Upper lobe of left lung (tissue), 6 donors: ENCODE data around the gene PKMYT1. TPM values are rescaled to one million over a fixed set of nuclear protein-coding genes. Genes with fewer than 3 reads are reported as not detected.

ENCODE experiments used
- ATAC-seq, 2 donors: fragments of 200-7000 bp; cut with Tn5 transposase; one replicate each; pipeline ENCODE4 v1.9.1; 2022; ENCODE audit warnings: mild to moderate bottlenecking in 2 of 2, moderate library complexity in 2 of 2; ENCODE audit not compliant: low FRiP score in 2 of 2
- DNase-seq, 2 donors: peaks; one replicate each; pipeline ENCODE4 v3.0.0-alpha.2; 2019 to 2020
- H3K27ac ChIP-seq, 4 donors: fragments of 200-600 bp; sonication (generic); one replicate each; pipeline ENCODE4 v1.5.1; 2016 to 2019
- H3K27me3 ChIP-seq, 4 donors: fragments of 200-600 bp; sonication (generic); one replicate each; pipeline ENCODE4 v1.5.1; 2017 to 2019
- H3K36me3 ChIP-seq, 4 donors: fragments of 200-600 bp; sonication (generic); one replicate each; pipeline ENCODE4 v1.5.1; 2016 to 2019
- H3K4me1 ChIP-seq, 4 donors: fragments of 200-600 bp; sonication (generic); one replicate each; pipeline ENCODE4 v1.5.1; 2018 to 2019
- H3K4me3 ChIP-seq, 4 donors: fragments of 200-600 bp; sonication (generic); one replicate each; pipeline ENCODE4 v1.5.1; 2017 to 2019; ENCODE audit warnings: mild to moderate bottlenecking in 2 of 4, moderate library complexity in 1 of 4
- H3K9me3 ChIP-seq, 4 donors: fragments of 200-600 bp; sonication (generic); one replicate each; pipeline ENCODE4 v1.5.1; 2018 to 2019
- CTCF ChIP-seq, 6 experiments: fragments of 450-650 bp in 4 of 6; fragments of 200-600 bp in 2 of 6; sonication (generic) in 2 of 6; IDR thresholded peaks; one replicate each; pipeline ENCODE4 v1.5.1; 2016 to 2019; ENCODE audit warnings: antibody characterized with exemption in 6 of 6
- EP300 ChIP-seq, 4 donors: sonication (generic); formaldehyde crosslinking; IDR thresholded peaks; one replicate each; pipeline ENCODE4 v1.5.1; 2017; ENCODE audit warnings: antibody characterized with exemption in 4 of 4, control low read depth in 2 of 4
- POLR2A ChIP-seq, 4 donors: fragments of 450-650 bp; IDR thresholded peaks; one replicate each; pipeline ENCODE4 v1.5.1; 2016 to 2017; ENCODE audit warnings: antibody characterized with exemption in 4 of 4, mild to moderate bottlenecking in 2 of 4
- POLR2AphosphoS5 ChIP-seq, 2 donors: sonication (generic); formaldehyde crosslinking; IDR thresholded peaks; one replicate each; pipeline ENCODE4 v1.5.1; 2017; ENCODE audit warnings: antibody characterized with exemption in 2 of 2
- WGBS, 2 donors: methylation state at CpG; one replicate each; pipeline ENCODE4 v1.1.5; 2017 to 2018; 5-methylcytosine and 5-hydroxymethylcytosine counted together
- total RNA-seq, 6 donors: library from RNA; depleted of rRNA in 4 of 6; stranded (reverse); fragments of >200 nt in 4 of 6; gene quantifications; one replicate each; pipeline versions ENCODE4 v1.1.0 to v1.2.1, GENCODE V29; 2016 to 2021
- donor health status: DM: no; HTN: no; CAD: no; lungs with moderate emphysema.
- donor health status: DM: no; HTN: yes; CAD: no; lungs with severe emphysema.

PKMYT1 gene
- total RNA-seq, 6 donors from 2014 or later: 0.39 to 19.1 (median 5.4) TPM

GRCh38 chr16:2982402-2982801 lies 2.2 kb upstream of the PKMYT1 start:
- ATAC-seq: no peak
- DNase-seq: no peak
- H3K4me1 ChIP-seq: peaks cover 17 to 39% (median 27%) of the 10 kb centered on the region in 4 donors
- no peak overlapping the region for H3K27ac ChIP-seq
- no peaks in the 10 kb centered on the region for H3K27me3 ChIP-seq
- H3K4me3 ChIP-seq: no peak overlapping the region
- TF ChIP-seq EP300 (IDR thresholded peaks at IDR 0.05): no peak
- TF ChIP-seq POLR2A (IDR thresholded peaks at IDR 0.05): no peak
- TF ChIP-seq CTCF (IDR thresholded peaks at IDR 0.05): no peak
- no peak for TF ChIP-seq POLR2AphosphoS5 (IDR thresholded peaks at IDR 0.05)
- H3K9me3 ChIP-seq: no peaks in the 10 kb centered on the region
- H3K36me3 ChIP-seq: no peaks in the 10 kb centered on the region
- WGBS, 2 donors: 84 to 89% methylated on average over 5 of the region's 5 CpGs

GRCh38 chr16:2981899-2982250 lies 1.6 kb upstream of the PKMYT1 start:
- TF ChIP-seq POLR2A (IDR thresholded peaks at IDR 0.05) (no peak), POLR2AphosphoS5 (IDR thresholded peaks at IDR 0.05) (no peak), EP300 (IDR thresholded peaks at IDR 0.05) (no peak), CTCF (IDR thresholded peaks at IDR 0.05) (no peak)
- H3K9me3 ChIP-seq: no peaks in the 10 kb centered on the region
- no peak overlapping the region for H3K27ac ChIP-seq
- H3K36me3 ChIP-seq: no peaks in the 10 kb centered on the region
- H3K4me1 ChIP-seq: peaks cover 17 to 39% (median 27%) of the 10 kb centered on the region in 4 donors
- ATAC-seq: no peak
- no peak overlapping the region for H3K4me3 ChIP-seq
- 79% methylated on average over 4 of the region's 4 CpGs for WGBS, 2 donors
- no peaks in the 10 kb centered on the region for H3K27me3 ChIP-seq
- DNase-seq: peak in 1 of 2 donors; percentile 45

- Histone ChIP-seq H3K4me3 (peak overlapping the region in 3 of 4 donors; percentile 59 to 82 (median 77)), H3K27ac (peak overlapping the region in 1 of 4 donors; percentile 96), H3K9me3 (no peaks in the 10 kb centered on the region), H3K4me1 (peaks cover 17 to 39% (median 27%) of the 10 kb centered on the region in 4 donors), H3K36me3 (no peaks in the 10 kb centered on the region), H3K27me3 (no peaks in the 10 kb centered on the region)
- 66 to 68% methylated on average over 33 of the region's 33 CpGs for WGBS, 2 donors
- ATAC-seq (no peak), DNase-seq (peak in 1 of 2 donors; percentile 30)
- TF ChIP-seq POLR2AphosphoS5 (IDR thresholded peaks at IDR 0.05) (no peak), POLR2A (IDR thresholded peaks at IDR 0.05) (no peak), EP300 (IDR thresholded peaks at IDR 0.05) (no peak), CTCF (IDR thresholded peaks at IDR 0.05) (no peak)
Measured at GRCh38 chr16:2981177-2981898, 1.1 kb upstream of the PKMYT1 start.

- TF ChIP-seq EP300 (IDR thresholded peaks at IDR 0.05): no peak
- TF ChIP-seq POLR2A (IDR thresholded peaks at IDR 0.05): no peak
- TF ChIP-seq POLR2AphosphoS5 (IDR thresholded peaks at IDR 0.05): no peak
- TF ChIP-seq CTCF (IDR thresholded peaks at IDR 0.05): no peak
- H3K9me3 ChIP-seq: no peaks in the 10 kb centered on the region
- 8% methylated on average over 17 to 20 of the region's 43 CpGs for WGBS, 2 donors
- H3K4me1 ChIP-seq: peaks cover 17 to 39% (median 23%) of the 10 kb centered on the region in 4 donors
- peak overlapping the region; percentile 57 to 82 (median 68) for H3K4me3 ChIP-seq
- no peaks in the 10 kb centered on the region for H3K36me3 ChIP-seq
- ATAC-seq: no peak
- H3K27ac ChIP-seq: peak overlapping the region in 1 of 4 donors; percentile 88
- peak in 1 of 2 donors; percentile 80 for DNase-seq
- no peaks in the 10 kb centered on the region for H3K27me3 ChIP-seq
Measured at GRCh38 chr16:2979669-2980226, 498 bp downstream of the PKMYT1 start.
